A673 (cell line): ENCODE measurements around the gene KRAS. TPM values are rescaled to one million over a fixed set of nuclear protein-coding genes. Genes with fewer than 3 reads are reported as not detected.

Experiments used
- BruUV-seq: library from RNA; stranded (reverse); fragments of 400-500 nt; replicated peaks from 2 replicates; lab custom pipeline; 2021; lab: Mats Ljungman, UMichigan
- CTCF ChIA-PET: fragments of 300-600 bp; sonication (Branson Sonifier 250); formaldehyde crosslinking; loops from one replicate; lab custom pipeline; 2022; ENCODE audit warnings: antibody characterized with exemption; lab: Charles Lee
- POLR2A ChIA-PET: fragments of 300-600 bp; sonication (Branson Sonifier 250); formaldehyde crosslinking; loops from one replicate; lab custom pipeline; 2022; ENCODE audit warnings: antibody characterized with exemption; ENCODE audit not compliant: low non-redundant PET; lab: Charles Lee
- DNase-seq: peaks from one replicate; pipeline ENCODE4 v3.0.0-alpha.2; 2015; ENCODE audit warnings: low spot score
- H3K27ac ChIP-seq: fragments of 200-600 bp; sonication (generic); 2 replicates; pipeline ENCODE4 v1.5.1; 2016; ENCODE audit warnings: mixed run types, low read depth, mild to moderate bottlenecking, mixed read lengths, antibody characterized with exemption, low read length; ENCODE audit not compliant: poor library complexity, severe bottlenecking
- H3K27me3 ChIP-seq: fragments of 200-600 bp; sonication (generic); replicated peaks from 2 replicates; pipeline ENCODE4 v1.6.1; 2017; ENCODE audit warnings: mixed run types, low read depth, mild to moderate bottlenecking, mixed read lengths, antibody characterized with exemption, low read length; ENCODE audit not compliant: insufficient read depth, poor library complexity
- H3K36me3 ChIP-seq: fragments of 200-600 bp; sonication (generic); 2 replicates; pipeline ENCODE4 v1.6.1; 2016; ENCODE audit warnings: mixed run types, mild to moderate bottlenecking, mixed read lengths, antibody characterized with exemption, low read length; ENCODE audit not compliant: insufficient read depth, poor library complexity, severe bottlenecking
- H3K4me1 ChIP-seq: fragments of 200-600 bp; sonication (generic); 2 replicates; pipeline ENCODE4 v1.6.1; 2017; ENCODE audit warnings: mixed run types, mild to moderate bottlenecking, mixed read lengths, antibody characterized with exemption, low read length; ENCODE audit not compliant: insufficient read depth, poor library complexity, severe bottlenecking
- H3K4me3 ChIP-seq: fragments of 200-600 bp; sonication (generic); 2 replicates; pipeline ENCODE4 v1.5.1; 2016; ENCODE audit warnings: low read depth, mixed run types, mild to moderate bottlenecking, mixed read lengths, low read length; ENCODE audit not compliant: poor library complexity, severe bottlenecking
- H3K9me3 ChIP-seq: fragments of 200-600 bp; sonication (generic); 2 replicates; pipeline ENCODE4 v1.6.1; 2016; ENCODE audit warnings: mixed run types, low read depth, mild to moderate bottlenecking, mixed read lengths, antibody characterized with exemption, low read length; ENCODE audit not compliant: poor library complexity, severe bottlenecking
- CTCF ChIP-seq: fragments of 300-800, 200-600 bp; sonication (generic); conservative IDR thresholded peaks from 2 replicates; pipeline ENCODE4 v1.5.1; 2017; ENCODE audit warnings: low read depth, mild to moderate bottlenecking, antibody characterized with exemption, low read length, moderate library complexity, mixed read lengths
- EZH2 ChIP-seq: fragments of 200-600 bp; sonication (generic); IDR thresholded peaks from 2 replicates; pipeline ENCODE4 v1.6.1; 2017; ENCODE audit warnings: borderline replicate concordance, low read depth, mild to moderate bottlenecking, mixed read lengths, antibody characterized with exemption, low read length; ENCODE audit not compliant: poor library complexity, severe bottlenecking
- intact Hi-C: fragments of 100-400 bp; cut with micrococcal nuclease; formaldehyde crosslinking; loops from one replicate; pipeline ENCODE4 v1.10.0; 2022; ENCODE audit not compliant: unreplicated experiment
- total RNA-seq: library from RNA; stranded (reverse); gene quantifications from 2 replicates; pipeline ENCODE4 v1.2.3, GENCODE V29; 2021

Gene KRAS
- total RNA-seq, 1 experiment from 2014 or later: 25.2 TPM

GRCh38 chr12:25251769-25252168 lies 1.0 kb upstream of the KRAS start:
- intact Hi-C loops: no loop called here
- H3K9me3 ChIP-seq: no peaks in the 10 kb centered on the region
- H3K4me3 ChIP-seq: peak overlapping the region; percentile 90
- ChIA-PET POLR2A (no interaction called here), CTCF (no interaction called here)
- DNase-seq: no peak
- peaks cover 4% of the 10 kb centered on the region for H3K4me1 ChIP-seq
- H3K27me3 ChIP-seq: no peaks in the 10 kb centered on the region
- no peak for TF ChIP-seq EZH2
- TF ChIP-seq CTCF: no peak
- no peaks in the 10 kb centered on the region for H3K36me3 ChIP-seq
- H3K27ac ChIP-seq: no peak overlapping the region
- no TSS peak for BruUV-seq

GRCh38 chr12:25249931-25250738 lies 594 bp downstream of the KRAS start:
- ChIA-PET POLR2A (interaction anchor here (0.7 kb wide), 2 partner anchors 44 to 304 kb away, joined by 6 to 13 read pairs; no protein-coding TSS in a partner anchor), CTCF (no interaction called here)
- TF ChIP-seq CTCF (no peak), EZH2 (no peak)
- Histone ChIP-seq H3K4me3 (peak overlapping the region; percentile 90), H3K4me1 (peaks cover 4% of the 10 kb centered on the region), H3K36me3 (no peaks in the 10 kb centered on the region), H3K27me3 (no peaks in the 10 kb centered on the region), H3K9me3 (no peaks in the 10 kb centered on the region), H3K27ac (peak overlapping the region; percentile 81)
- peak; percentile 28 for DNase-seq
- intact Hi-C loops: no loop called here
- BruUV-seq: no TSS peak

DNA sequence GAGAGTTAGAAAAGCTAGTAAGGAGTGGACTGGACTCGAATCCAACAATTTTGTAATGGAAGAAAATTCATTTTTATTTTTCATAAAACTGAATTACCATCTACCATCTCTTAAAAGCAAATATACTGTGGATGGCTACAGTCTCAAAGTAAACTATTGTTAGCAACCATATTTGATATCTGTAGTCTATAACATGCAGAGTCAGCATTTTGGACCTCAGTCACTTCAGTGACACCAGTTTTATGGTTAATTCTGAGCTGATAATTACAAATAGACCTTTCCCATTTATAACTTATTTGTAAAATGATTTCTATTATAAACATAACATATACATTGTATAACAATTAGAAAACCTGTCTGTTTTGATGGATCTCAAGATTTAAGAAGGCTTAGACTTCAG lies 2.0 kb downstream of the KRAS start:
- ChIA-PET CTCF (no interaction called here), POLR2A (no interaction called here)
- TF ChIP-seq EZH2 (no peak), CTCF (no peak)

More for the DNA sequence above, 2.0 kb downstream of the KRAS start:
- Histone ChIP-seq H3K9me3 (no peaks in the 10 kb centered on the region), H3K27me3 (no peaks in the 10 kb centered on the region), H3K27ac (no peak overlapping the region), H3K36me3 (no peaks in the 10 kb centered on the region), H3K4me3 (no peak overlapping the region), H3K4me1 (peaks cover 4% of the 10 kb centered on the region)
- intact Hi-C loops: no loop called here
- no peak for DNase-seq
- BruUV-seq: no TSS peak
